HG02678 (cell line): ENCODE data around the gene ST3GAL5.

ENCODE experiments used
- ATAC-seq: cut with Tn5 transposase; IDR thresholded peaks from one replicate; pipeline ENCODE4 v1.9.1; 2021; ENCODE audit warnings: mild to moderate bottlenecking, moderate library complexity; ENCODE audit not compliant: unreplicated experiment

ST3GAL5 gene

DNA sequence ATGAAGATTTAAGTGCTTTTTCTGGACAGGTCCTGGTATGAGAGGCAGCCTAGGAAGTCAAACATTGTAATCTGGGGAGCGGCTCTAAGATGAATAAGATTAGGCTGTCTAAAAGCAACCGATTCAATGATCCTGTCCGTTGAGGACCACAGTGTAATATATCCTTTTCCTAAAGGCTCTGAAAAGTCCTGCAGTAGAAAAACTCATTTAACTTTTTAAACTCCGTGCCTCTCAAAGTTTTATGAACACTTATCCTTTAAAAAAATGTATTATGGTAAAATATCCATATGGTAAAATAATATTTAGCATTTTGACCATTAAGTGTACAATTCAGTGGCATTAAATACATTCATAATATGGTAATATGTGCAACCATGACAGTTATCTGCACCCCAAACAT, 95.2 kb downstream of the ST3GAL5 start:
- ATAC-seq, result no peak

- ATAC-seq, result no peak
Measured at GRCh38 chr2:85792783-85793441, 95.9 kb downstream of the ST3GAL5 start.

- no peak for ATAC-seq
Measured at GRCh38 chr2:85791704-85792565, 96.9 kb downstream of the ST3GAL5 start.

DNA sequence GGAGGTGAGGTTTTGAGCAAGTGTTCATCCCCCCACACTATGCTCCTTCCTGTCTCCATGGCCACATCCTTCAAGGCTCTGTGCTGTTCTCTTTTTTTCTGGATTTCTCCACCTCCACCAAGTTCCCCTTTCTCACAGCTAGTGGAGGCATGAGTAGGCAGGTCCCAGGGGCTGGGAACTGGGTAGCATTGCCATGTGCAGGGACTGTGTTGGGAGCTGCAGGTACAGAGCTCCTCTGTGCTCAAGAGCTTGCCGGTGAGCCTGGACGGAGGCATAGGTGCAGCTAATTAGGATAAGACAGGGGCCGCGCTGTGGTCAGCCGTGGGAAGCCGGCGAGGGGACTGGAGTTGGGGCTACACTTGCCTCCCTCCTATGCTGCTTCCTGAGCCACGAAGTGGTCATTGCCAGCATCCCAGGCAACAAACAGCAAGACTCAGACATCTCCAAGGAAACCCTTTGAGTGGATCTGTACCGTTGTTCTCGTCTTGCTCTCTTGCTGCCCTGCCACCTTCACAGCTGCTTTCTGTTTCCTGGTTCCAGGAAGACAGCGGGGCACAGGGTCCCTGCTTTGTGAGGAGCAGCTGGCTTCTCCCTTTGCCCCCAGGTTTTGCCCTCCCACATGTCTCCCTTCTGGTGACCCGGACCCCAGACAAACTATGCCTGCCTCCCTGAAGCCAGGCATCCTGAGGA, 98.1 kb downstream of the ST3GAL5 start:
- ATAC-seq, result no peak

- ATAC-seq, result no peak
Measured at GRCh38 chr2:85790032-85790431, 98.8 kb downstream of the ST3GAL5 start.

DNA sequence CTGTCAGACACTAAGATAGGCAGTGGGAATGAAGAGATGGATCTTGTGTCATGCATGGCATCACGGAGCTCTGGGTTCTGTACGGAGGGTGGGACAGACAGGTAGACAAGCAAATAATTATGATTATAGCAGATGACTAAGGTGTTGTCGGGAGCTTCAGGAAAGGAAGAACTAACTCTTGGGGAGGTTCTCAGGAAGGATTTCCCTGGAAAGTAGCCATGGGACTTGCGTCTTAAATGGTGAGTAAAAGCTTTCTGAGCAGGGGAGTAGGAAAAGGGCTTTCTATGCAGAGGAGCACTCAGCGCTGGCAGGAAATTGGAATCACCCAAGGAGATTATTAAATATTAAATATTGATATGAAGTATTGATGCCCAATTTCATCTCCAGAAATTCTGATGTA, 99.5 kb downstream of the ST3GAL5 start:
- no peak for ATAC-seq

GRCh38 chr2:85788603-85789002, 100.2 kb downstream of the ST3GAL5 start:
- ATAC-seq, result no peak

- no peak for ATAC-seq
Measured at GRCh38 chr2:85787981-85788340, 100.8 kb downstream of the ST3GAL5 start.

GRCh38 chr2:85787282-85787980, 101.4 kb downstream of the ST3GAL5 start:
- no peak for ATAC-seq
